ENCODE results near the gene MYH11.

DNA sequence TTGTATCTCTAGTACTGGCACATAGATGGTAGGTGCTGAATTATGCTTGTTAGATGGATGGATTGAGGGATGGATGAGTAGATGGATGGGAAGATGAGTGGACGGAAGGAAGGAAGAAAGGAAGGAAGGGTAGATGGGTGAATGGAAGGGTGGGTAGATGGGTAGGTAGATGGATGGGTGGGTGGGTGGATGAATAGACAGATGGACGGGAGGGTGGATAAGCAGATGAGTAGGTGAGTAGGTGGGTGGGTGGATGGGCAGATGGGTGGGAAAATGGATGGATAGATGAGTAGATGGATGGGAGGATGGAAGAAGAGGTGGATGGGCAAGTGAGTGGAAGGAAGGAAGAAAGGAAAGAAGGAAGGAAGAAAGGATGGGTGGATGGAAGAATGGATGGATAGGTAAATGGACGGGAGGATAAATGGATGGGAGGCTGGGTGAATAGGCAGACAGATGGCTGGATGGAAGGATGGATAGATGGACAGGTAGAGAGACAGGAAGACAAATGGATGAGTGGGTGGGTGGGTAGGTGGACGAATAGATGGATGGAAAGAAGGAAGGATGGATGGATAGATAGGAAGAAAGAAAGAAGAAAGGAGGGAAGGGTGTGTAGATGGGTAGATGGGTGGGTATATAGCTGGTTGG, 56.9 kb downstream of the MYH11 start:
- TF ChIP-seq, protein P1, sequence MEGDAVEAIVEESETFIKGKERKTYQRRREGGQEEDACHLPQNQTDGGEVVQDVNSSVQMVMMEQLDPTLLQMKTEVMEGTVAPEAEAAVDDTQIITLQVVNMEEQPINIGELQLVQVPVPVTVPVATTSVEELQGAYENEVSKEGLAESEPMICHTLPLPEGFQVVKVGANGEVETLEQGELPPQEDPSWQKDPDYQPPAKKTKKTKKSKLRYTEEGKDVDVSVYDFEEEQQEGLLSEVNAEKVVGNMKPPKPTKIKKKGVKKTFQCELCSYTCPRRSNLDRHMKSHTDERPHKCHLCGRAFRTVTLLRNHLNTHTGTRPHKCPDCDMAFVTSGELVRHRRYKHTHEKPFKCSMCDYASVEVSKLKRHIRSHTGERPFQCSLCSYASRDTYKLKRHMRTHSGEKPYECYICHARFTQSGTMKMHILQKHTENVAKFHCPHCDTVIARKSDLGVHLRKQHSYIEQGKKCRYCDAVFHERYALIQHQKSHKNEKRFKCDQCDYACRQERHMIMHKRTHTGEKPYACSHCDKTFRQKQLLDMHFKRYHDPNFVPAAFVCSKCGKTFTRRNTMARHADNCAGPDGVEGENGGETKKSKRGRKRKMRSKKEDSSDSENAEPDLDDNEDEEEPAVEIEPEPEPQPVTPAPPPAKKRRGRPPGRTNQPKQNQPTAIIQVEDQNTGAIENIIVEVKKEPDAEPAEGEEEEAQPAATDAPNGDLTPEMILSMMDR (IDR thresholded peaks at IDR 0.05): no peak
- no peak for TF ChIP-seq POLR2A (IDR thresholded peaks at IDR 0.05)

Measured in breast epithelium (tissue), 3 donors.